Measurements from ENCODE around the gene DUSP15. TPM values are rescaled to one million over a fixed set of nuclear protein-coding genes. Genes with fewer than 3 reads are reported as not detected.

The DUSP15 gene
- total and polyA plus RNA-seq, 2 of the 8 experiments (the other 6 are each of a cell fraction or from before 2014, with no cell fraction given): 0.91 to 3.2 TPM

GRCh38 chr20:31860390-31861134, 9.8 kb downstream of the DUSP15 start:
- Histone ChIP-seq H3K27me3 (replicated peaks in 1 of 4; ENCODE audit: control insufficient read depth in 3 of 4, extremely low read depth in 1 of 4, insufficient read depth in 3 of 4, low read length in 3 of 4) (peaks cover 0 to 17% (median 13%) of the 10 kb centered on the region in 4 experiments; a peak in 5 of 7 replicates), H3K4me2 (ENCODE audit: insufficient read depth in 1 of 2, low read depth in 2 of 2, low read length in 2 of 2) (peak overlapping the region; percentile 68 to 97), H2AK5ac (ENCODE audit: low read depth, low read length) (no peak overlapping the region), H4K20me1 (replicated peaks in 1 of 2; ENCODE audit: control insufficient read depth in 1 of 2, insufficient read depth in 2 of 2, low read length in 2 of 2) (no peaks in the 10 kb centered on the region), H3K23me2 (ENCODE audit: low read depth, low read length) (peaks cover 15% of the 10 kb centered on the region), H3K18ac (ENCODE audit: extremely low read depth, low read length) (peak overlapping the region; percentile 38; the same call in 1 of the 2 replicates), H4K5ac (ENCODE audit: insufficient read length, low read depth, low read length) (no peak overlapping the region), H4K8ac (ENCODE audit: extremely low read depth, insufficient read depth, low read length) (no peak overlapping the region), H2BK20ac (ENCODE audit: low read length) (0 out of 2 replicates have a peak overlapping the region, but pooled peaks have one; percentile 16), H2AFZ (ENCODE audit: low read length) (no peak overlapping the region; the same call in 1 of the 2 replicates), H3K27ac (ENCODE audit: low read depth, low read length) (no peak overlapping the region), H3K9me3 (ENCODE audit: insufficient read depth in 2 of 2, low read depth in 1 of 2, low read length in 1 of 2) (no peaks in the 10 kb centered on the region), H3K79me1 (ENCODE audit: low read depth, low read length) (no peaks in the 10 kb centered on the region), H3K4me1 (replicated peaks in 1 of 4; ENCODE audit: control insufficient read depth in 3 of 4, insufficient read depth in 4 of 4, low read length in 3 of 4) (peaks cover 3 to 34% (median 18%) of the 10 kb centered on the region in 4 experiments), H2BK120ac (replicated peaks; ENCODE audit: low read depth, low read length) (no peak overlapping the region), H3K4ac (replicated peaks; ENCODE audit: insufficient read length, low read depth, low read length) (no peak overlapping the region), H3K36me3 (ENCODE audit: control insufficient read depth in 2 of 4, insufficient read depth in 4 of 4, low read length in 3 of 4) (no peaks in the 10 kb centered on the region), H3K14ac (ENCODE audit: insufficient read length) (no peak overlapping the region), H4K91ac (replicated peaks; ENCODE audit: insufficient read length, low read length) (no peak overlapping the region), H2BK5ac (ENCODE audit: low read depth, low read length) (no peak overlapping the region), H3K4me3 (ENCODE audit: extremely low read depth in 1 of 4, insufficient read depth in 2 of 4, low read depth in 3 of 4, low read length in 4 of 4) (peak overlapping the region; percentile 60 to 89 (median 84)), H3K79me2 (ENCODE audit: control insufficient read depth in 1 of 2, insufficient read depth in 2 of 2, low read length in 2 of 2) (no peaks in the 10 kb centered on the region), H3K56ac (replicated peaks; ENCODE audit: insufficient read length, low read depth, low read length) (no peak overlapping the region), H3K9ac (replicated peaks in 1 of 4; ENCODE audit: extremely low read depth in 1 of 4, low read depth in 3 of 4, low read length in 3 of 4) (no peak overlapping the region), H3K23ac (ENCODE audit: insufficient read length) (no peak overlapping the region), H2BK12ac (ENCODE audit: low read depth, low read length) (no peak overlapping the region), H2BK15ac (ENCODE audit: low read length) (peak overlapping the region; percentile 88; the same call in 1 of the 2 replicates)
- ChIA-PET CTCF (ENCODE audit: partially characterized antibody) (interaction anchor here (0.6 to 2.7 kb wide), 16 partner anchors 10 to 778 kb away, joined by 3 to 17 read pairs (median 4); partner anchors contain the start of gene PDRG1), POLR2A (ENCODE audit: partially characterized antibody) (interaction anchor here (0.7 to 1.6 kb wide), 7 partner anchors 9 to 241 kb away, joined by 3 to 6 read pairs (median 4); partner anchors contain the start of gene PDRG1)
- DNase-seq (ENCODE audit: low read depth in 1 of 2, low spot score in 2 of 2): peak in 1 of 2 experiments; percentile 71
- WGBS, 2 experiments (ENCODE audit: extremely low coverage in 1 of 2, insufficient coverage in 1 of 2, insufficient read length in 1 of 2, insufficient replicate concordance in 2 of 2, low coverage in 1 of 2, low lambda C conversion rate in 2 of 2, missing lambda C conversion rate in 1 of 2): 8% methylated on average over 13 of the region's 15 CpGs; no CpG with 5 or more reads in 1 of the 2 experiments
- peak; percentile 79 for FAIRE-seq
- TF ChIP-seq KDM4A (IDR thresholded peaks at IDR 0.05; ENCODE audit: low read depth, low read length, severe bottlenecking) (peak; percentile 48), CHD1 (IDR thresholded peaks at IDR 0.05; ENCODE audit: low read depth, low read length) (no peak), RBBP5 (IDR thresholded peaks at IDR 0.05; ENCODE audit: borderline replicate concordance, low read depth, low read length) (peak; percentile 33; the same call in 1 of the 2 replicates), USF2 (IDR thresholded peaks at IDR 0.05; ENCODE audit: low read length) (peak; percentile 21; the same call in 1 of the 2 replicates), YY1 (IDR thresholded peaks at IDR 0.05; ENCODE audit: low read depth, low read length) (no peak), SP1 (IDR thresholded peaks at IDR 0.05; ENCODE audit: low read depth, low read length) (no peak), RAD21 (IDR thresholded peaks at IDR 0.05 in 1 of 2, conservative IDR thresholded peaks at IDR 0.05 in 1 of 2; ENCODE audit: low read depth in 2 of 2, low read length in 2 of 2) (peak; percentile 26 to 31; a peak in 2 of 4 replicates), KDM1A (IDR thresholded peaks at IDR 0.05; ENCODE audit: borderline replicate concordance, low read length) (peak; percentile 90; the same call in 1 of the 2 replicates)

All from H1 (cell line).